ENCODE measurements around the gene ZFP62. TPM values are rescaled to one million over a fixed set of nuclear protein-coding genes. Genes with fewer than 3 reads are reported as not detected.

Gene ZFP62
- total RNA-seq, 4 donors from 2014 or later, result 12.7 to 31.8 (median 14.6) TPM

GRCh38 chr5:180818677-180819341, 42.3 kb downstream of the ZFP62 start:
- no peak for TF ChIP-seq CTCF (IDR thresholded peaks at IDR 0.05; ENCODE audit: low read depth)

- no peak for TF ChIP-seq CTCF (IDR thresholded peaks at IDR 0.05; ENCODE audit: low read depth)
Measured at GRCh38 chr5:180817893-180818674, 43.0 kb downstream of the ZFP62 start.

GRCh38 chr5:180816608-180817534, 44.2 kb downstream of the ZFP62 start:
- no peak for TF ChIP-seq CTCF (IDR thresholded peaks at IDR 0.05; ENCODE audit: low read depth)

GRCh38 chr5:180815293-180815917, 45.7 kb downstream of the ZFP62 start:
- no peak for TF ChIP-seq CTCF (IDR thresholded peaks at IDR 0.05; ENCODE audit: low read depth)

GRCh38 chr5:180813420-180813819, 47.7 kb downstream of the ZFP62 start:
- TF ChIP-seq CTCF (IDR thresholded peaks at IDR 0.05; ENCODE audit: low read depth), result no peak

GRCh38 chr5:180811623-180812124, 49.4 kb downstream of the ZFP62 start:
- TF ChIP-seq CTCF (IDR thresholded peaks at IDR 0.05; ENCODE audit: low read depth), result no peak

All from subcutaneous adipose tissue (tissue), 4 donors.